ENCODE data around the gene CHL1.

GRCh38 chr3:362681-363338, 166.2 kb downstream of the CHL1 start:
- TF ChIP-seq CTCF (conservative IDR thresholded peaks at IDR 0.05) (no peak), EZH2 (IDR thresholded peaks at IDR 0.05; ENCODE audit: low read depth) (no peak)
